NCI-H69 (cell line): ENCODE data around the gene GPX2.
A peak's percentile ranks its signal among the peaks of the same experiment; 100 is the strongest.

Source experiments
- DNase-seq: peaks from one replicate; lab custom pipeline; 2025; lab: John Stamatoyannopoulos, UW

GPX2 gene

GRCh38 chr14:64960762-64961276, 18.3 kb upstream of the GPX2 start:
- DNase-seq = peak; percentile 93

DNA sequence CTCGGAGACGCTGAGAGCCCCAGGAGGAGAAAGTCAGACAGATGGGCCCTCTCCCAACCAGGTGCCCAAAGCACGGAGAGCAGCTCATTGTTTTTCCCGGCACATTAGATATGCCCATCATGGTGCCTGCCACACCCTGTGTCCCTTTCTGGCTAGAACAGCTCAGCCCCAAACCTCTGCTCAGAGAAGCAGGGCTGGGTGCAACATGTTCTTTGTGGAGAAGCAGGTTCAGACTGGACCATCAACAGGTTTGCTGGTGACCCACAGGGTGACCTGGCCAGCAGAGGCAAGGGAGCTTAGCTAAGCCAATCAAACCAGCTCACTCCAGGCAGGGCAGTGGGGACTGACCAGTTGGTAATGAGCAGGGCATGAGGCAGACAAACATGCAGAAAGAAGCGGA, 16.2 kb upstream of the GPX2 start:
- peak; percentile 50 for DNase-seq

GRCh38 chr14:64958201-64958600, 15.7 kb upstream of the GPX2 start:
- no peak for DNase-seq

GRCh38 chr14:64956697-64957406, 14.3 kb upstream of the GPX2 start:
- no peak for DNase-seq

DNA sequence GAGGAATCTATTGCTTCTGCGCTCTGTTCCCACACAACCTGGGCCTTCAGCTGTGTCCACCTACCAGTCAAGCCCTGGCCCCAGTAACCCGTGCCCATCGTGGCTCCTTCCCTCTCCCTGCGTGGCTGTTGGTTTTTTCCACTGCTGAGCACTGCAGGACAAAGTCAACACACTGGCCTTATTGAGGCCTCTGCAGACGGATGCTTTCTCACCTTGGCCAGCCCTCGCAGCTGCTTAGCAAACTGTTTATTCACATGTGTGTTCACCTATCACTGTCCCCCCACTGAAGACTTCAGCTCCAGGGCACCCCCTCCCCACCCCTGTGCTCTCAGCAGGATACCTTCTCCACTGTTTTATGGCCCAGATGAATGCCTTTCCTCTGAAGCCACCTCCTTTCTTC, 12.8 kb upstream of the GPX2 start:
- DNase-seq = peak; percentile 84

DNA sequence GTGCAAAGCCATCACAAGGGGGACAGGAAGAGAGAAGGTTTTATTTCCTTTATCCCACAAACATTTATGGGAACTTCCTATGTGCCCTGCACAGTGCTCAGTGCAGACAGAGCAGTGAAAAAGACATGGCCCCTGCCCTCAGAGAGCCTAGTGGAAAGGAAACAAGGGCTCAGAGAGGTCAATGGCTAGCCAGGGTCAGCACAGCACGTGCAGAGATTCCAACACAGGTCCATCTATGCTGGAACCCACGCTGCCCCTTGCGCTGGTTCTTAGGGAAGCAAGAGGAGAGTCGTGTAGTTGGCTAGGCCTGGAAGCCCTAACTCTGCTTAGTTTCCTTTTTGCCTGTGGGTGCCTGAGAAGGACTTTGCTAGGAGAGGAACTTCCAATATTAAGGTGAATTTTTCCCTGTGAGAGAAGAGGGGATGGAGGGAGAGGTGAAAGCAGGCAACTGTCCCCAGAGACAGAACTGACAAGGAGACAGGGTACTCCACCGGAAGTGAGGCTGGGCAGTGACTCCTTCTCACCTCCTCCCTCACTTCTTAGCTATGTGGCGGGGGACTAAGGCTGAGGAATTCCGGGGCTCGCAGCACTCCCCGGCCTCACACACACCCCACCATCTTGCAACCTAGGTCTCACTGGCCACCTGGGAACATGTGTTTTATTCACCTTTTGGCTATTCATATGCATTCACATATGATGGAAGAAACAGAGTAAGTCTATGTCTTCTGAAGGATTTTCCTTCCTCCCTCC, 12.1 kb upstream of the GPX2 start:
- DNase-seq = no peak

GRCh38 chr14:64953661-64954060, 11.1 kb upstream of the GPX2 start:
- no peak for DNase-seq

GRCh38 chr14:64953310-64953654, 10.7 kb upstream of the GPX2 start:
- DNase-seq = no peak

DNA sequence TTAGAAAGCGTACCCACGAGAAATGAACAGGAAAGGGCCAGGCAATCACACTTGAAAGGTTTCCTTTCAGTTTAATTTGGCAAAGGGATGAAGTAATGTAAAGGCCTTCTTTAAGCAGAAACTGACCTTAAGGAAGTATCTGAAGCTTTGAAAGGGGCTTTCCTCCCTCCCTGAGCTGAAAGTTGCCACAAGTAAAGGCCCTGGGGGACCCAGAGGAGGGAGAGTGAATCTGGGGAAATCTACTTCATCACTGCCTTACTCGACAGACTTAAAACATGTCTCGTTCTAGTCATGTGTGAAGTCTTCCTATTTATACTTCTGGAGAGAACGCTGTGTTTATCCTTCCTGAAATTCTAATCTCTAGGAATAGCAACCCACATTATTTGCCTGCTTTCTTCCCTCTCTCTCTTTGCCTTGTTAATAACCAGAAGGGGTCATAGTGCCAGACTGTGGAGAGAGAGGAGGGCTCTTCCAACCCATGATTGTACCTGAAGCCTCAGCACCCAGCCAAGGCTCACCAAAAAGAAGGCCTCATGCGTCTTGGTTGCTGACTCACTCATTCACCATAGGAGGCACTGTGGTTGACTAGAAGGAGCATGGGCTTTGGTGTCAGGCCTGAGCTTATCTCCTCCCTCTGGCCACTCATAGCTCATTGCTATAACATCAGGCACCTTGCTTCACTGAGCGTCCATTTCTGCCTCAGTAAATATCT, 10.2 kb upstream of the GPX2 start:
- no peak for DNase-seq

- DNase-seq = no peak
Observed at GRCh38 chr14:64951724-64952123, 9.2 kb upstream of the GPX2 start.

GRCh38 chr14:64951291-64951690, 8.7 kb upstream of the GPX2 start:
- no peak for DNase-seq

DNA sequence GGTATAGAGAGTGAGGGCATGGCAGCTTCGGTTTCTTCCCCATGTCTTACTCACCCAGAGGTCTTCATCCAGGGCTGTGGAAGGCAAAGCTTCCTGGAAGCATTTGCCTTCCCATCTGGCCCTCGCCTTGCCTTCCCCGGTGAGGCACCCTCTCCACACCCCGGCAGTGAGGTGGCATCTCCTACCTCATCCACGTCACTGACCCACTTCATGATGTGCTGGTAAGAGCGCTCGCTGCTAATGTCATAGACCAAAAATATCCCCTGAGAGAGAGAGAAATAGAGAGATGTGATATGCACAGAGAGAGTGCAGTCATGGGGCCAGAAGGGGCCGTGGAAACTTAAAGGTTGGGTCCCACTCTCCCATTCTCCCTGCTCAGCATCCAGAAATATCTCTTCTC, 8.3 kb upstream of the GPX2 start:
- no peak for DNase-seq

DNA sequence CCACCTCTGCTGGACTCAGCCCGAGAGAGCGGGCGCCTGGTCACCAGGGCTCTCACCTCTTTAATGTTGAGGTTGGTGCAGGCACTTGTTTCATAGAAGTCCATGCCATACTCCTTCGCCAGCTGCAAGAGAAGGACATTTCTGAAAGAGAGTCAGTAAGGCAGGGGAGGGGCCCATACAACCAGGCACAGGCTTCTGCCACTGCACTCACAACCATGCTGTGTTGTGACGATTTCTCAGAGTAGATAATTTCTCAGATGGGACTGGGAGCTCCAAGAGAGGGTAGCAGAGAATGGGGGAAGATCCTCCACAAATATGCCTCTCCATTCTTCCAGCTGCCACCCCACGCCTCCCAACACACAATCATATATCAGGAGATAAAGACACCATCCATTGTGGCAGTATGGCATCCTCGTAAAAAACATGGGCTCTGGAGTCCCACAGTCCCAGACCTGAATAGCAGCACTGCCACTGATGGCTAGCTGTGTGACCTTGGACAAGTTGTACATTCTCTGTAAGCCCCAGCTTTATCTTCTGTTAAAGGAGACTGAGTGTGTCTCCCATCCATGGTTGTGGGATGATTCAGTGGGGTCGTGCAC, 6.2 kb upstream of the GPX2 start:
- no peak for DNase-seq

DNA sequence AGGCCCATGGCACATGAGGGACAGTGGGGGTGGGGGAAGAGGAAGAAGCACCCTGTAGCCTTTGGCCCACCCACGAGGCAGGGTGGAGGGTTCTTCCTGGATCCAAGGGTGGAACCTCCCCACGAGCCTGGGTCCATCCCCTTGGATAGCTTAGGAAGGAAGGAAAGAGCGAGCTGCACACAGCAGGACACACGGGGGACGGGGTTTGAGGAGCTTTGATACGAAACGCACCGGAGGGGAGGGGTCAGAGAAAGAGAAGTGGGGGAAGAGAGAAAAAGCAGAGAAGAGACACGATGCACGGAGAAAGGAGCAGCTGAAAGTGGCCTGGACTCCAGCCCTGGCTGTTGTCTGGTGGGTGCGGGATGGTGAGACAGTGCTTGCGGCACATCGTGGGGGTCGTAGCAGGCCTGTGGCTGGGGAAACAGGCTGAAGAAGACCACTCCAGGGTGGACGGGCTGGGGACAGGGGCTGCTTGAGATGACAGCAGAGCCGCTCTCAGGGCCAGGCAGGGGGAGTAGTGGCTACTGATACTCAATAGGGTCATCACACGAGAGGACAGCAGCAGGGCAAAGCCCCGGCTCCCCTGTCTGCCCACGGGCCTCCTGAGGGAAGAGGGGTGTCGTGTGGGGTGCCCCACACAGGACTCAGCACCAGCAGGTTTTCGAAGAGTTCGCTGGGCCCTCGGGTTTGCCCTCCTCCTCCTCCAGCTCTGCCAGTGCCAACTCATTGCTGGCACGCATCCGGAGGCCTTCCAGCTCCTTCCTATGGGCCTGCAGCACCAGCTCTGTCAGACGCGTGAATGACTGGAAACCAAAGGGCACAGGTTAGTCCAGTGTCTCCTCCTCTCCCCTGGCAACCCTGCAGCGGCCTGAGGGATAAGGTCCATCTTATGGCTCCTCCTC, 5.4 kb upstream of the GPX2 start:
- DNase-seq = no peak

DNA sequence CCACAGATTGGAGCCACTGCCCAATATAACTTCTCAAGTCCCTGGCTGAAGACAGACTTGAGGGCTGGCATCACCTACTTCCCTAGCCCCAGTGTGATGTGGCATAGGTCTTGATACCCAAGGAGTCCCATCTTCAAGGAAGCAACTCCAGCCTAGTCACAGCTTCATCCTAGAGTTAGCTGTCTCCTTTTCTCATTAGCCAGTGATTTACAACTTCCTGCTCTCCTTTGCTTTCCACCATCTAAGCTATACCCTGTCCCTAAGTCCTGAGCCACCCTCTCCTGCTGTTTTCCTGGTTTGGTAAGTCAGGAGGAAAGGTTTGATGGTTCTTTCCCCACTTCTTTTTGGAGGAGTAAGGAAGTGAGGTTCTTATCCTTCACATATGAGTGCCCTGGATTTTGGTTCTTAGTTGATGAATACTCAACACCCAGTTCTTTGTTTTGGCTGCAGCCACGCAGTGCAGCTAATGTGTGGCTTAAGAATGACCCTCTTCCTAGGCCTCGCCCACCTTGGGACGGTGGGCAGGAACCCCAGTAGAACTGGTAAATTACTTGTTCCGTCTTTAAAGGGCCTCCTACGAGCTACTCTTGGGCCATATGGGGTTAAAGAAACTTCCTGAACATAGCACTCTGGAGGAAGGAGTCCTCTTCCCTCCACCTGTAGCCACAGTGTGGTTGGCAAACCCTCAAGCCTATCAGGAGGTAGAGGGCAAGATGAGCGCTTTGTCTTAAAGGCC, 3.9 kb upstream of the GPX2 start:
- DNase-seq = peak; percentile 38

DNA sequence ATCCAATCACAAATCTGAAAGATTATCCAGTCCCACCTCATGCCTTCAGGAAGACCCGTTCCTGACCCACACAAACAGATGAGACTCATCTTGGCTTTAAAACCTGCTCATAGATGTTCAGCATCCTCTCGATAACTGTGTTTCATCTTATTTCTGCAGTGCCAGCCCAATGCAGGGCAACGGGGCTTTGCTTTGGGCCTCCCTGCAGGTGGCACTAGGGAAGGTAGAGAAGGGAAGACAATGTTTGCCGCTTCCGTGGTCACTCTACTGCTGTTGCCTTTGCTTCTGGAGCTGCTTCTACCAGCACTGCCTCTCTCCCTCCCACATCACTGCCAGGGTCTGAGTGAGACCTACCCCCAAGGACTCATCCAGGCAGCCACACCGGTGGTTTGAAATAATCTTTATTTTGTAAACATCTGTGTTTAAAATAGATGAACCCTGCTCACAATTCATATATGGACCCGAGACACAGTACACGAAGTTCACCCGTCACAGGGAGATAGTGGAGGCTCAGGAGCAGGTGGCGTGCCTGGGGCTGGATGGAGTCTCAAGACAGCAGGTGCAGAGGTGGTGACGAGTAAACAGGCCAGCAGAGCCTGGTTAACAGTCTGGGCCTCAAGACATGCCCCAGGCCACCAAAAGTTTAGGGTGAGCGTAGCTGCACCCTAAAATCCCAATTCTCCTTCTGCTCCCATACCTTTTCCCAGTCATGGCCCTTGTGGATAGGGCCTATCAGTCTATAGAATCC, 3.1 kb upstream of the GPX2 start:
- no peak for DNase-seq

- no peak for DNase-seq
Observed at GRCh38 chr14:64944861-64945260, 2.3 kb upstream of the GPX2 start.

GRCh38 chr14:64944041-64944440, 1.5 kb upstream of the GPX2 start:
- peak; percentile 40 for DNase-seq

DNA sequence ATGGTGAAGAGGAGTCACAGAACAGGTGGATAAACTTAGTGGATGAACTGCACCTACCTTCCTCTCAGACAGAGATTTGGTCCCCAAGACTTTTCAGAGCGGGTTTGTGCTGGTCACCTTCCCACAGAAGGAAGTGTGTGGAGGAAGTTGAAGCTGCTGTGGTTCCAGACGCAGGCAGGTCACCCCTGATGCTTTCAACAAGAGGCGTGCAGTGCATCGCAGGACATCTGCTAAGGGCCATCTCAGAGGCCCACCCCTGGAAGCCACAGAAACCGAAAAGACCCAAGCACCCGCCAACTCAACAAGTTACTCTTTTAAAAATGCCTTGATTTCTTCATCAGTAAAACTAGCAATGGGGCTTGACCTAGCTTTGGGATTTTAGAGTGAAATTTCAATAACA, 1.0 kb upstream of the GPX2 start:
- DNase-seq = no peak

- DNase-seq = peak; percentile 55
Observed at GRCh38 chr14:64940336-64940910, 2.1 kb downstream of the GPX2 start.
